HG03342 (cell line): ENCODE data around the gene PDCD1LG2.
A peak's percentile ranks its signal among the peaks of the same experiment; 100 is the strongest.

Experiments used
- ATAC-seq: cut with Tn5 transposase; IDR thresholded peaks from one replicate; pipeline ENCODE4 v1.9.1; 2021; ENCODE audit warnings: mild to moderate bottlenecking, moderate library complexity; ENCODE audit not compliant: unreplicated experiment

Gene PDCD1LG2

GRCh38 chr9:5529683-5530221 lies 19.4 kb downstream of the PDCD1LG2 start:
- ATAC-seq, result no peak

- ATAC-seq, result no peak
Measured at GRCh38 chr9:5531101-5531882, 21.0 kb downstream of the PDCD1LG2 start.

DNA sequence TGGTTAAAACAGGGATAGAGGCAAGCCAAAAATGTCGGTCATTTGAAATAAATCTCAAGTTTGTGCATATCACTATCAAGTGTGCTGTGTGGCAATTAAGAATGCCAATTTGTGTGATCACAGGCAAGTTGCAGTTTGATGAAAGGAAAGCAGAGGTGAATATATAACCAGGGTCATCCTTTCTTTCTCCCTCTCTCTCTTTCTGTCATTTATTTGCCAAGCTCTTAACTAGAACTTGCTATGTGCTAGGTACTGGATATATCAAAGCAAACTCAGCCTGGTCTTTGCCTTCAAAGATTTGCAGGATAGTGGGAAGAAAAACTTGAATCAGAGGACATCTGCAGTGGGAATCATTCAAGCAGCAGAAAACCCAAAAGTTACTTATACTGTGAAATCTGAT lies 22.0 kb downstream of the PDCD1LG2 start:
- ATAC-seq, result no peak

DNA sequence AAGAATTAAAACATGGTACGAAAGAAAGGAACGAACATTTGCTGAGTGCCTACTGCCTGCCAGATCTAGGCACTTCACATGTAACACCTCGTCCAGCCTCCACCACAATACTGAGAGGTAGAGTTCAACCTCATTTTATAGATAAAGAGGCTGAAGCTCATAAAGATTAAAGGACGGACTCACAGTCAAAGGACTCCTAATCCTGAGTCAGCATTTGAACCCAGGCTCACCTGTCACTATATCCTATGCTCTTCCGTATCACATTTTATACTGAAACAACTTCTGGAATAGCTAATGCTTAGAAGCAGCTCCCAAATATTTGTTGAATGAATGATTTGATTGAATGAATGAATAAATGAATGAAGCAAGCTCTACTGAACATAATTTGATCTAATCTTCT lies 22.5 kb downstream of the PDCD1LG2 start:
- no peak for ATAC-seq

- ATAC-seq, result no peak
Measured at GRCh38 chr9:5536684-5537083, 26.4 kb downstream of the PDCD1LG2 start.

- no peak for ATAC-seq
Measured at GRCh38 chr9:5543875-5544702, 33.8 kb downstream of the PDCD1LG2 start.

- ATAC-seq, result no peak
Measured at GRCh38 chr9:5549658-5550650, 39.6 kb downstream of the PDCD1LG2 start.

DNA sequence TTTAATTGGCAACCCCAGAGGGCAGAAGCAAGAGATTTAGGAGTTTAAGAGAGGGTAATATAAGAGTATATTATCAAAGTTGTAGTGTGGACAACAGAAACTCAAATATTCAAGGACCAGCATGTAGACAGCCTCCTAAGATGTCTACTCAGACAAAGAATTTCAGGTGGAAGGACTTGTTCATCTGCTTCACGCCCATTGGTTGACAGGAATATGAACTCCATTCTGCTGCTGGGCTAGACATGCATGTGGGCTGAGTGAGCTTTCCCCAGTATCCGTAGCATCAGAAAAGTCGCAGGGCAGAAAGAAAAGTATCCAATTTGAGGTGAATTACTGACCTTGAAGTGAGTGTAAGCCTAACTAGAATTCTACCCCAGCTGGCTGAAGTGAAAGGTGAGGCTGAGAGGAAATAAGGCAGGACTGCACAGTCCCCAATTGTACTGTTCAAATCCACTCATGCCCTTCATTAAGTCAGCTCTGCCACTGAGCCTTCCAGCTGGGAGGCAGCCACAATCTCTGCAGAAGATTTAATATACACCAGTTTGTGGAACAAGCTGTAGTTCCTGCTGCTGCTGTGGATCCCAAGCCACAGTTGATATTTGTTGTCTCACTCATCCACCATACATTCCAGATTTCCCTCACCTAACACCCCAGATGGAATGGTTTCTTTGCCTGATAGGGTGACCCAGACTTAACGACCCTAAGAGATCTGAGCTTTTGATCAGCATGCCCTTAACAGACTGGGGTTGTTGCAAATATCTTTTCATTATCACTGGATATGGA lies 41.2 kb downstream of the PDCD1LG2 start:
- ATAC-seq, result no peak

GRCh38 chr9:5552301-5552700 lies 42.0 kb downstream of the PDCD1LG2 start:
- no peak for ATAC-seq

GRCh38 chr9:5553211-5553610 lies 42.9 kb downstream of the PDCD1LG2 start:
- ATAC-seq, result no peak

DNA sequence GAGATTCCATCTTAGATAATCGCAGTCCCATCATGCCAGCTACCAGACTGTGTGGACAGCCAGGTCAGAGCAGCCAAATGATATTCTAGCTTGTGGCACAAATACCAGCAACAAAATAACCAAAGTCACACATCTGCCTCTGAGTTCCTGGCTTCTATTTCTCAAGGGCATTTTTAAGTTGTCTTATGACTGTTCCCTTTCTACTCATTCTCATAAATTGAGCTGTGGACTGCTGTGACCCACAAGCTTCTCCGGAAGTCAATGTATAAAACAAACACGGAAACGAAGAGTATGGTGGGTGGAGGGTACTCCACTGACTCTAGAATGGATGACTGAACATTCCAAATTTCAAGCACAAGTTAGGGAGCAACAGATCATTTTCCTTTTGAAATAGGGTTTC lies 43.9 kb downstream of the PDCD1LG2 start:
- ATAC-seq, result peak; percentile 69

DNA sequence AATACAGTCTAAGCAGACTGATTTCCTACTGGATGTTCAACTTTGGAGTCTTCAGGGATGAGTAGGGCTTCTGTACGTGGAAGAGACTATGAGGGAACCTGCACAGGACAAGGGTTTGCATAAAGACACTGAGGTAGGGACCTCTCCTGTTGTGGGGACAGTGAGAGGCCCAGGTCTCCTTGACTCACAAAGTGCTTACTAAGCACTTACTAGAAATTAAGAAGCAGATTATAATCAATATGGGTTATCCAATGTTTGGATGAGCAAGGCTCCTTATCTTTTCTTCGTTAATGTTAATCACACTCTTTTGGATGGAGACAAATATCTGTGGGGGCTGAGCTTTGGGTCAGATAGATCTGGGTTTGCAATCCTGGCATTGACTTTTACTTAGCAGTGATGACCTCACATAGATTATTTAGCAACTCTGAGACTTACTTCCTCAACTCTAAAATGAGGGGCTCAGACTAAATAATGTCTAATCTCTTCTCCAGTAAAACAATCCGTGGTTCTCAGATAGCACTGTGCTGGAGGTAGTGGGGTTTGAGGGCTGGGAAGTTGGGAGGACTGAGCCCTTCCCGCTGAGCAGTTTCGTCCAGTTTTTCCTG lies 45.9 kb downstream of the PDCD1LG2 start:
- no peak for ATAC-seq

DNA sequence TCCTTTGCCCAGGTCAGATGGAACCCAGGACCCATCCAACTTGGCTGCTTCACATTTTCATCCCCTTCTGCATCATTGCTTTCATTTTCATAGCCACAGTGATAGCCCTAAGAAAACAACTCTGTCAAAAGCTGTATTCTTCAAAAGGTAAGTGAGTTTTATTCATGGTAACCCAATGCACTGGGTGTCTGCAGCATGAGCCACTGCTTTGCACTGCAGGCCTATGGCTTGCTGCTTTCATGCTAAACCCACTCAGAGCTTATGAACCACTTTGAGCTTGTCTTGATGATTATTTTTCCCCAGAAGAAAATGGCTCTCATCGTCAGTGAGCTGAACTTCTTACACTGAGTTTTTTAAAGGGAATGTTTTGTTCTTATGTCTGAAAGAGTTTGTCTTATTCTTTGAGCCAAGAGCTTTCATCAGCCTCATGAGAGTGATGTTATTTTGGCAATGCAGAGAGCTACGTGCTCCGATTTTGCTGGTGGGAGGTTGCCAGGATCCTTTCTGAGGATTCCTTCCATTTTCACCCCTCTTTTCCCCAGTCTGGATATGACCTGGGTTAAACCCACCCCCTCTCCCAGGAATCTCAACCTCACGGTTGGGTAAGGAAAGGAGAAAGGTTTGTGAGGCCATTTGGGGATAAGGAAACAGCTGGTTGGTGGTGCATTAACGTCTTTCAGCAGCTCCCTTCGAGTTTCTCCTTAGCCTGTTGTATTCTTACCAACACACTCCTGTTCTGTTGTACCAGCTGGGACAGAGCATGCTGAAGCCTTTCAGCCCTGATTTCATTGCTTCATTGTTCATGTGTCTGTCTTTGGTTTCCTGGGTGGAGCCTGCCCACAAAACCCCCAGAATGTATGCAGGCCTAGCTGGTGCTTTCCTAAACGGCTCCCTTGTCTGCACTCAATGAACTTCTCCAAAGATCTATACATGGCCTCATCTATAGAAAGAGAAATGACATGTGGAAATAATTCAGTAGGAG lies 47.6 kb downstream of the PDCD1LG2 start:
- peak; percentile 64 for ATAC-seq

DNA sequence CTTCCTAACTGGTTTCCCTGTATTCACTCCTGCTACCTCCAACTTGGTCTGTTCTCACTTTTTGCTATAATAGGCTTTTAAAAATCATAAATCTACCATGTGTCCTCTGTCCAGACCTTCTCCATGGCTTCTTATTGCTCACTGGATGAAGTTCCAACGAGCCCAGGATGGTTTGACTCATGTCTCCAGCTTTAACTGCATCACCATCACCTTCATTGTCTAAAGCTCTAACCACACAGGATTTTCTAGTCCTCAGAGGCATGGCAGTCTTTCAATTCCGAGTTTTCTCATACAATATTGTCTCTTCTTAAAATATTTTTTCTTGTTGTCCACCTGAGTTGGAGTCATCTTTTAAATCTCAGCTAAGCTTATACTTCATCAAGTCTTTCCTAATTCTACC lies 49.3 kb downstream of the PDCD1LG2 start:
- no peak for ATAC-seq

GRCh38 chr9:5560443-5561100 lies 50.2 kb downstream of the PDCD1LG2 start:
- no peak for ATAC-seq

- ATAC-seq, result no peak
Measured at GRCh38 chr9:5561828-5562488, 51.6 kb downstream of the PDCD1LG2 start.

GRCh38 chr9:5562806-5563416 lies 52.6 kb downstream of the PDCD1LG2 start:
- ATAC-seq, result no peak
